ENCODE measurements around the gene SLC5A10. TPM values are rescaled to one million over a fixed set of nuclear protein-coding genes. Genes with fewer than 3 reads are reported as not detected.

SLC5A10 gene
- polyA plus RNA-seq, 3 donors = 0.10 to 0.17 (median 0.12) TPM

DNA sequence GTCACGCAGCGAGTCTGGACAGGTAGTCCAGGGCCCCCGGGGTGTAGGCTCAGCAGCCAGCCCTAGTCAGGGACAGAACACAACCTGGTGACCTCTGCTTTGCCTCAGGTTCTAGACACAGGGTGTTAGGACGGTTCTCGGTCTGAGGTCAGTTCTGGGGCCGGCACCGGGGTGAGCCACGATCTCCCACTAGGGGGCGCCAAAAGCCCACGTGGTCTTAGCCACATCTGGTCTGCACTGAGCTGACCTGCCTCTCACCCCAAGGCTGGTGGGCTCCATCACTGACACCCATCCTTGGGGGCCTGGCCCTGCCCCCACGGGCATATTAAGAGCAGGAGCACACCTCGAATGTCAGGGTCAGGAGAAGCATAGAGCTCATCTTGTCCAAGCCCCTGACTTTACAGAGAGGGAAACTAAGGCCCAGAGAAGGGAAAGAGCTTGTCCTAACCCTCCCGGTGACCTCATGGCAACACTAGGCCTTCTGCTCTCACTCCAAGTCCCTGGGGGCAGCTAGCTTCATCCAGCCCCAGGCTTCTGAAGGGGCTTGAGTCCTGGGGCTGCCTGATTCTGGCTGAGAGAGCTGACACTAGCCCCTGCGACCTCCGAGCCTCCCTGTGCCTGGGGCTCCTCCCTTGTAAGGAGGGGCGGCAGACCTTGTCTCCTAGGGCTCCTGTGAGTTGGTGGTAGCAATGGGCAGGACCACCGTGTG, 9.0 kb downstream of the SLC5A10 start:
- intact Hi-C loops (cut with micrococcal nuclease) = no loop called here
- TF ChIP-seq, protein P1, sequence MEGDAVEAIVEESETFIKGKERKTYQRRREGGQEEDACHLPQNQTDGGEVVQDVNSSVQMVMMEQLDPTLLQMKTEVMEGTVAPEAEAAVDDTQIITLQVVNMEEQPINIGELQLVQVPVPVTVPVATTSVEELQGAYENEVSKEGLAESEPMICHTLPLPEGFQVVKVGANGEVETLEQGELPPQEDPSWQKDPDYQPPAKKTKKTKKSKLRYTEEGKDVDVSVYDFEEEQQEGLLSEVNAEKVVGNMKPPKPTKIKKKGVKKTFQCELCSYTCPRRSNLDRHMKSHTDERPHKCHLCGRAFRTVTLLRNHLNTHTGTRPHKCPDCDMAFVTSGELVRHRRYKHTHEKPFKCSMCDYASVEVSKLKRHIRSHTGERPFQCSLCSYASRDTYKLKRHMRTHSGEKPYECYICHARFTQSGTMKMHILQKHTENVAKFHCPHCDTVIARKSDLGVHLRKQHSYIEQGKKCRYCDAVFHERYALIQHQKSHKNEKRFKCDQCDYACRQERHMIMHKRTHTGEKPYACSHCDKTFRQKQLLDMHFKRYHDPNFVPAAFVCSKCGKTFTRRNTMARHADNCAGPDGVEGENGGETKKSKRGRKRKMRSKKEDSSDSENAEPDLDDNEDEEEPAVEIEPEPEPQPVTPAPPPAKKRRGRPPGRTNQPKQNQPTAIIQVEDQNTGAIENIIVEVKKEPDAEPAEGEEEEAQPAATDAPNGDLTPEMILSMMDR (IDR thresholded peaks at IDR 0.05) = peak; percentile 91

DNA sequence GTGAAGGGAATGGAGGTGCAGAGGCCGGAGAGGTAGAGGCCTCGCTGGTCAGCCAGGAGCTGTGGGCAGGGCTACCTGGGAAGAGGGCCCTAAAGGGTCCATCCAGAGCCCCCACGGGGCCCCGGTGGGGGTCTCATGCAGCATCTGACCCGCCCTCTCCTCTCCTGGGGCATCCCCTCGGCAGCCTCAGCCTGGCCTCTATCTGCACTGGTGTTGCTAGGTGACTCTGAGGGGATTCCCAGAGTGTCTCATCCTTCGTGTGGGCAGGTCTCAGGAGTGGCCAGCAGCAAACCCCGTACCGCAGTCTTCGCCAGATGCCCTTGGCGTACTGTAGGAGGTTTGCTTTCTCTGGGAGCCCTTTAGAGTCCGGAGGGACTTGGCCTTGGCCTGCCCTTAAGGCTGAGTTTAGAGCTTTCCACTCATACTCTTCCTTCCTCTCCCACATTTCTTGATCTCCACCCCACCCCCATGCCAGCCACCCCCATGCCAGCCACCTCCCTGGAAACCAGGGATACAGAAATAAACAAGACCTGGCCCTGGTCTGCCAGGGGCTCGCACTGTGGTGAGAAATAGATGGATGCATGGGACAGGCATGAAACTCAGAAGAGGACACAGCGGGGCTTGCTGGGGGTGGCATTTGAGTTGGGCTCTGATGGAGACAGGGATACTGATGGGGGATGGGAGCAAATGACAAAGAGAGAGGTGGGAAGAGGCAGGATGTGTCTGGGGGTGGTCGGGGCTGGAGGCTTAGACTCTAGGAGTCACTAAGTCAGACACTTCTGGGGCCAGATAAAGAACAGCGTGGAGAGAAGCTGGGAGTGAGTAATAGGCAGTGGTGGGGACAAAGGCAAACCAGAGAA, 9.9 kb downstream of the SLC5A10 start:
- H3K4me3 Mint-ChIP-seq = no peak overlapping the region

More for the DNA sequence above, 9.0 kb downstream of the SLC5A10 start:
- no peaks in the 10 kb centered on the region for H3K27me3 ChIP-seq (ENCODE audit: control insufficient read depth in 2 of 2, insufficient read depth in 2 of 2, low read length in 2 of 2)
- H3K4me1 ChIP-seq (ENCODE audit: control insufficient read depth in 1 of 2, insufficient read depth in 2 of 2, low read length in 2 of 2) = no peaks in the 10 kb centered on the region
- no peak overlapping the region for H3K4me2 ChIP-seq (replicated peaks; ENCODE audit: extremely low read depth, low read length, poor library complexity, severe bottlenecking)
- no peaks in the 10 kb centered on the region for H4K20me1 ChIP-seq (ENCODE audit: insufficient read depth, low read length)
- H3K27me3 Mint-ChIP-seq (ENCODE audit: low read depth in 3 of 3) = peaks cover 2 to 5% (median 4%) of the 10 kb centered on the region in 3 donors
- DNase-seq = peak; percentile 61 to 78 (median 76)
- H3K9me3 ChIP-seq (replicated peaks in 1 of 2; ENCODE audit: control insufficient read depth in 1 of 2, insufficient read depth in 1 of 2, low read length in 2 of 2) = no peaks in the 10 kb centered on the region
- H3K36me3 ChIP-seq (replicated peaks in 1 of 2; ENCODE audit: control insufficient read depth in 1 of 2, insufficient read depth in 2 of 2, low read length in 2 of 2) = no peaks in the 10 kb centered on the region
- H3K4me3 Mint-ChIP-seq = peak overlapping the region in 1 of 2 donors; percentile 4
- H2AFZ ChIP-seq (ENCODE audit: insufficient read depth, low read depth, low read length, poor library complexity, severe bottlenecking) = no peak overlapping the region
- 41% methylated on average over 17 of the region's 17 CpGs for WGBS (ENCODE audit: insufficient coverage)
- no peaks in the 10 kb centered on the region for H3K79me2 ChIP-seq (ENCODE audit: insufficient read depth, low read length)
- H3K27ac Mint-ChIP-seq = no peak overlapping the region
- no peak overlapping the region for H3K9ac ChIP-seq (ENCODE audit: insufficient read depth, low read length, poor library complexity, severe bottlenecking)
- no peak overlapping the region for H3K4me3 ChIP-seq (replicated peaks in 1 of 3; ENCODE audit: low read depth in 2 of 3, low read length in 3 of 3)
- no peak overlapping the region for H3K27ac ChIP-seq (ENCODE audit: low read depth in 1 of 2, low read length in 2 of 2)
- H3K36me3 Mint-ChIP-seq = no peaks in the 10 kb centered on the region
- H3K4me1 Mint-ChIP-seq = peaks cover 2% of the 10 kb centered on the region
- H3K9me3 Mint-ChIP-seq = no peaks in the 10 kb centered on the region

More for the DNA sequence above, 9.9 kb downstream of the SLC5A10 start:
- no peak overlapping the region for H3K27ac Mint-ChIP-seq
- H3K4me3 ChIP-seq (replicated peaks in 1 of 3; ENCODE audit: low read depth in 2 of 3, low read length in 3 of 3) = no peak overlapping the region
- H4K20me1 ChIP-seq (ENCODE audit: insufficient read depth, low read length) = no peaks in the 10 kb centered on the region
- intact Hi-C loops (cut with micrococcal nuclease) = no loop called here
- WGBS (ENCODE audit: insufficient coverage) = 95% methylated on average over 14 of the region's 16 CpGs
- H3K4me2 ChIP-seq (replicated peaks; ENCODE audit: extremely low read depth, low read length, poor library complexity, severe bottlenecking) = no peak overlapping the region
- H3K9ac ChIP-seq (ENCODE audit: insufficient read depth, low read length, poor library complexity, severe bottlenecking) = no peak overlapping the region
- no peaks in the 10 kb centered on the region for H3K9me3 Mint-ChIP-seq
- peaks cover 2 to 4% (median 3%) of the 10 kb centered on the region in 3 donors for H3K27me3 Mint-ChIP-seq (ENCODE audit: low read depth in 3 of 3)
- no peak overlapping the region for H2AFZ ChIP-seq (ENCODE audit: insufficient read depth, low read depth, low read length, poor library complexity, severe bottlenecking)
- H3K4me1 ChIP-seq (ENCODE audit: control insufficient read depth in 1 of 2, insufficient read depth in 2 of 2, low read length in 2 of 2) = no peaks in the 10 kb centered on the region
- H3K36me3 ChIP-seq (replicated peaks in 1 of 2; ENCODE audit: control insufficient read depth in 1 of 2, insufficient read depth in 2 of 2, low read length in 2 of 2) = no peaks in the 10 kb centered on the region
- H3K4me1 Mint-ChIP-seq = peaks cover 2% of the 10 kb centered on the region
- H3K27me3 ChIP-seq (ENCODE audit: control insufficient read depth in 2 of 2, insufficient read depth in 2 of 2, low read length in 2 of 2) = no peaks in the 10 kb centered on the region
- H3K27ac ChIP-seq (ENCODE audit: low read depth in 1 of 2, low read length in 2 of 2) = no peak overlapping the region
- TF ChIP-seq, protein P1 (IDR thresholded peaks at IDR 0.05) = no peak
- no peaks in the 10 kb centered on the region for H3K36me3 Mint-ChIP-seq
- no peaks in the 10 kb centered on the region for H3K9me3 ChIP-seq (replicated peaks in 1 of 2; ENCODE audit: control insufficient read depth in 1 of 2, insufficient read depth in 1 of 2, low read length in 2 of 2)
- no peak for DNase-seq
- H3K79me2 ChIP-seq (ENCODE audit: insufficient read depth, low read length) = no peaks in the 10 kb centered on the region
